GM18868 (cell line): ENCODE measurements around the gene GPR78.

ENCODE experiments used
- ATAC-seq: cut with Tn5 transposase; IDR thresholded peaks from one replicate; pipeline ENCODE4 v1.9.1; 2021; ENCODE audit warnings: mild to moderate bottlenecking, moderate library complexity; ENCODE audit not compliant: unreplicated experiment

Gene GPR78

DNA sequence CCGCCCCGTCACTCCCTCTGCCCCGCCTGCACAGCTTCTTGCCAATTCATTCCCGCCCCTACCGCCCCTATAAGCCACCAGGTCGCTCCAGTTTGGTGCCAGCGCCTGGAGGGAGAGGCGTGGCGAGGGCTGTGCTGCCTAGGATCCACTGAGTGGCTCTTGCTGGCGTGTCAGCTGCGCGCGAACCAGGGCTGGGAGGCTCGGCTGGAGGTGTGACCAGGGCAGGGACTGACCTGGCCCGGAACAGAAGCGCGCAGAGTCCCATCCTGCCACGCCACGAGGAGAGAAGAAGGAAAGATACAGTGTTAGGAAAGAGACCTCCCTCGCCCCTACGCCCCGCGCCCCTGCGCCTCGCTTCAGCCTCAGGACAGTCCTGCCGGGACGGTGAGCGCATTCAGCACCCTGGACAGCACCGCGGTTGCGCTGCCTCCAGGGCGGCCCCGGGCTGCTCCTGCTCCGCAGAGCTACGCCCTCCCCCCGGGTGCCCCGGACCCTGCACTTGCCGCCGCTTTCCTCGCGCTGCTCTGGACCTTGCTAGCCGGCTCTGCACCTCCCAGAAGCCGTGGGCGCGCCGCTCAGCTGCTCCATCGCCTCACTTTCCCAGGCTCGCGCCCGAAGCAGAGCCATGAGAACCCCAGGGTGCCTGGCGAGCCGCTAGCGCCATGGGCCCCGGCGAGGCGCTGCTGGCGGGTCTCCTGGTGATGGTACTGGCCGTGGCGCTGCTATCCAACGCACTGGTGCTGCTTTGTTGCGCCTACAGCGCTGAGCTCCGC, at the start of gene GPR78:
GPR78 (plus strand) TSS at position 72 of the 773 bp plus-strand sequence; CDS start at position 663, 591 bp downstream.
- no peak for ATAC-seq

- ATAC-seq, result no peak
These were observed 47.9 kb upstream of the GPR78 start for GRCh38 chr4:8532245-8532781.

DNA sequence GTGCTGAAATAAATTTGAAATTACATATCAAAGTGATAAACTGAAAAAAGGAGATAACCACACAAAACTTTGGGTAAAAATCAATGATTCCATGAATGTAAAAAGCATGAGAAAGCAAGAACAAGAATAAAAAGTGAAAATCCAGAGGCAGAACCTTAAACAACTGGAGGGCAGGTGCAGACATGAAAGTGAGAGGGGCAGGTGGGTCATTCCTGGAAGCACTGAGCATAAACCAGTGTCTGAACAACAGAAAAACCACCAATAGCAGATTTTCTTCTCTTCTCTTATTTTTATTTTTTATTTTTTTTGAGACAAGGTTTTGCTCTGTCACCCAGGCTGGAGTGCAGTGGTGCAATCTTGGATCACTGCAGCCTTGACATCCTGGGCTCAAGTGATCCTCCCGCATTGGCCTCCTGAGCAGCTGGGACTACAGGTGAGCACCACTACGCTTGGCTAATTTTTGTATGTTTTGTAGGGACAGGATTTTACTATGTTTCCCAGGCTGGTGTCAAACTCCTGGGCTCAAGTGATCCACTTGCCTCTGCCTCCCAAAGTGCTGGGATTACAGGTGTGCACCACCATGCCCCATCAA, 46.8 kb upstream of the GPR78 start:
- peak; percentile 29 for ATAC-seq

DNA sequence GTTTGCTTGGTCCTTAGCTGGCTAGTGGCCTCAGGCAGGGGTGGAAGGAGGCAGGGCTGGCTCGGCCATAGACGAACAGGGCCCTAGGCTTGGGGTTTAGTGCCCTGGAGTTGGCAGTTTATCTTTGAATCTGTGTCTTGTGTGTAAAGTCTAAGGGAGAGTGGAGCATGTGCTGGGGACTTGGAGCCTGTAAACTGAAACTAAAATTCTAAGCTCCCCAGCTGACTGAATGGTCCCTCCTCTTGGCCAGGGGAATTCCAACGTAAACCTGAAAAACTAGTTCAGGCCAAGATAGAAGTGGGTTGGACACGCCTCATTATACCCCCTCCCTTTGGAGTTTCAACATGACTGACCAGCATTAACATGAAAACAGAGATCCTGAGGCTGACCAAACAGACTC, 46.1 kb upstream of the GPR78 start:
- ATAC-seq, result peak; percentile 87

DNA sequence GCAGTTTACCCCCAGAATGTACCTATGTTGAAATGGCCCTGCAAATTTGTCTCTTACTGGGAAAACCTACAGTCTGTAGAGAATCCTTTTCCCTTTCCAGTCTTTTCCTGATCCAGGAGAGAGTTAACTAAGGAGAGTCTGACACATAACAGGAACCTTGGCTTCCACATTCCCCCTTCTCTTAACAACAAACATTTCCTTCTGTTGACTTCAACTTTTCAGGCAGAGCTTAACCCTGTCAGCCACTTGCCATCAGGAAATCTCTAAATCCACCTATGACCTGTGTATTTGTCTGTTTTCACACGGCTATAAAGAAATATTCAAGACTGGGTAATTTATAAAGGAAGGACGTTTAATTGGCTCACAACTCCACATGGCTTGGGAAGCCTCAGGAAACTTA, 45.6 kb upstream of the GPR78 start:
- ATAC-seq, result no peak

DNA sequence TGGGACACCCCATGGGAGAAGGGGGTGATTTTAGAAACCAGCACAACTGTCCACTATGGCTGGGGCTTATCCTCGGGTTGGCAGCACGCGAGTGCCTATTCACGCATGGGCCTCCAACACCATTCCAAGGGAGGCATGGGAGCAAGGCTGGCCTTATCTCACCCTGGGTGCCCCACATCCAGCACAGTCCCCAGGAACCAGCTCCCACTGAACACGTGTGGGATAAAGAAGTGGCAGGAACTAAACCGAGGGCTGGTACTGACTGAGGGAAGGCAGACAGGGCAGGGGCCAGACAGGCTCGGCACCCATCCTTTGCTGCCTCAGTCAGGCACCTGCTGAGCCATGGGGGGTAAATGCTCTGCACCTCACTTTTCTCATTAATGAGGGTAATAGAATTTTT, 43.7 kb upstream of the GPR78 start:
- ATAC-seq, result no peak

- ATAC-seq, result peak; percentile 44
These were observed 43.1 kb upstream of the GPR78 start for GRCh38 chr4:8537041-8537461.

- no peak for ATAC-seq
These were observed 42.0 kb upstream of the GPR78 start for GRCh38 chr4:8538076-8538702.

DNA sequence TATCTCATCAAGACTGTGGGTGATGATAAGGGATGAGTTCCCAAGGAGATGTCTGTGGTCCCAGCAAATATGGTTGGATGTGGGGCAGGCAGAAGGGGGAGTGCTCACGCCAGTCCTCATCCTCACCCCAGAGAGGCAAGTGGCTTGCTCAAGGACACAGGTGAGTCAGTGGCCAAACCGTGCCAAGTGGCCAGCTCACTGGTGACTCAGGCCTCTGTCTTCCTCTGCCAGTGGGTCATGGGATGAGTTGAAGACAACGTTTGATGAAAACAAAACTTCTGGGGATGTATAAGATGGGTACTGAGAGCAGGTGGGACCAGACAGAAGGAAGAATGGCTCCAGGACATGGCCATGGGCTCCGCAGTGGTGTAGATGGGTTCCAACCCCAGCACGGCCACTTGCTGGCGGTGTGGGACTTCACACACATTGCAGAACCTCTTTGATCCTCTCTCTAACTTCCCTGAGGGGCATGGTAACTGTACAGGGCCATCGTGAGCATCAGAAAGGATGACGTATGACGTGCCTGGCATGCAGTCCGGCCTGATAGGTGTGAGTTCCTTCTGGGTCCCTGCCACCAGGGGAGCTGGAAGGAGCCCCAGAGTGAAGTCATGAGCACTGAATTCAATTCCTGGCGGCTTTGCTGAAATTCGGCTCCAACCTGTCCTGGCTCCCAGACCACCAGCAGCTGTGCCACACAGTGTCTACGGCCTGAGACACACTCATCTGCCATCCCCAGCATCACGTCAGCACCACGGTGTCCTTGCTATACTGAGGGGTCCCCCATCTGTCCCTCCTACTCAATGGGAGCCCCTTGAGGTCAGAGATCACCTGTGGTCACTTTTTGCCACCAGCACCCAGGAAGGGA, 41.3 kb upstream of the GPR78 start:
- no peak for ATAC-seq

DNA sequence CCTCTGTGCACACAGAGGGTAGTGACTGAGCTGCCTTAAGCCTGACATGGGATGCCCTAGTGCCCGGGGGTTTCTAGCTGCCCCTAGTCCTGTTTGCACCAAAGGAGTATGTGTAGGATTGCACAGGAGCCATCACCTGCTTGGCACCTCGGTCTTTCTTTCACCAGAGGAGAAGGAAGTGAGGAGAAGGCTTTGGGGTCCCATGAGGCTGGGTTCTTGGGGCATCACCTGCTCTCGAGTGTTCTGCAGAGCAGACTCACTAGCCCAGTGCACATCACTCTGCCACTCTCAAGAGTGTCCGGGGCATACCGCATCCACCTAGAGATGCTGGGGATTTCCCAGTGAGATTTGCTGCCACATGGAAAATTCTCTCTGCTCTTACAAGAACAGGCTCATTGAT, 40.5 kb upstream of the GPR78 start:
- peak; percentile 43 for ATAC-seq

DNA sequence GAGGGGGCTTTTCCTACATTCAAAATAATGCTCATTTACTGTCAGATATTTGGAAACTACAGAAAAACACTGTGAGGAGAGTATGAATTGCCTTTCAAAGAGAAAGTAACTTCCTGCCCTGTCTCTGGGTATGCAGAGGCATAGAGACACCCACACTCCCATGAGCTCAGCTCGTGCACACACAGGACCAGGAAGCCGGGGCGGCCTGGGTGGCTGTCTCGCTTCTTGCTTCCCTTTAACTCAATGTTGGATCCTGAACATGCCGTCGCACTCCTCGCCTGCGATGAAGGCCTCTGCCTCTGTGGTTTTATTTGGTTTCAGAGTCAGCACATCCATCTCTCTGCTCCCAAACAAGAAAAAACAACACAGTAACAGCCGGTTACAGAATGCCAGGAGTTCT, 40.1 kb upstream of the GPR78 start:
- peak; percentile 48 for ATAC-seq

- ATAC-seq, result no peak
These were observed 39.6 kb upstream of the GPR78 start for GRCh38 chr4:8540586-8540985.

DNA sequence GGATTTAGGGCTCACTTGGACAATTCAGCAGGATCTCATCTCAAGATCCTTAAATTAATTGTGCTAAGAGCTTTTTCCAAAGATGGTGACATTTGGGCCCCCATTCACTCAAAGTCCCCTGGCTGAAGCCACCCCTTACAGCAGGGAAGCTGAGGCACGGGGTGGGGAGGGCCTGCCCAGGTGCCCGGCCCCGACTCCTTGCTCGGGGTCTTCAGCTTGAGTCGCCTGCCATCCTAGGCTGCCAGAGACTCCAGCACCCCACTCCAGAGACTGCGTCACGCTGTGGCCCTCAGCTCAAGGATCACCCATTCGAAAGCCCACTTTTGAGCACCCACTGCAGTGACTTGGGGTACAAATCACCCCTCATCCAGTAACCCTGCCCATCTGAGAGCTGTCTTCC, 39.2 kb upstream of the GPR78 start:
- no peak for ATAC-seq

- ATAC-seq, result no peak
These were observed 38.0 kb upstream of the GPR78 start for GRCh38 chr4:8541981-8542715.

- no peak for ATAC-seq
These were observed 37.2 kb upstream of the GPR78 start for GRCh38 chr4:8542776-8543525.

- ATAC-seq, result no peak
These were observed 36.6 kb upstream of the GPR78 start for GRCh38 chr4:8543623-8544022.

GRCh38 chr4:8544282-8544681, 35.9 kb upstream of the GPR78 start:
- no peak for ATAC-seq

- no peak for ATAC-seq
These were observed 35.3 kb upstream of the GPR78 start for GRCh38 chr4:8544741-8545438.

GRCh38 chr4:8545439-8545765, 34.8 kb upstream of the GPR78 start:
- no peak for ATAC-seq
